Activated CD4-positive, alpha-beta T cell treated with anti-CD3 and anti-CD28 coated beads, Interleukin-2, amount 10 ng/mL, durations not matched to agents 24 days and 14 days (primary cell): Measurements from ENCODE around the gene STOX2. TPM values are rescaled to one million over a fixed set of nuclear protein-coding genes. Genes with fewer than 3 reads are reported as not detected.
"Not testable (repeated sequence)": the region's sequence is repeated elsewhere in the genome, so short reads cannot be mapped to it uniquely, and the experiment has no call there.

Experiments used
- DNase-seq: peaks from one replicate; pipeline ENCODE4 v3.0.0; 2022
- H3K27ac Mint-ChIP-seq: one replicate; pipeline ENCODE4 v1.8.0; 2022; ENCODE audit warnings: mild to moderate bottlenecking, mixed read lengths
- H3K27me3 Mint-ChIP-seq: one replicate; pipeline ENCODE4 v1.8.0; 2022; ENCODE audit warnings: mixed read lengths
- H3K36me3 Mint-ChIP-seq: one replicate; pipeline ENCODE4 v1.8.0; 2022; ENCODE audit warnings: low read depth, mild to moderate bottlenecking, mixed read lengths
- H3K4me1 Mint-ChIP-seq: one replicate; pipeline ENCODE4 v1.8.0; 2021; ENCODE audit warnings: mixed read lengths
- H3K4me3 Mint-ChIP-seq: one replicate; pipeline ENCODE4 v1.8.0; 2022; ENCODE audit warnings: mild to moderate bottlenecking, moderate library complexity, mixed read lengths
- H3K9me3 Mint-ChIP-seq: one replicate; pipeline ENCODE4 v1.8.0; 2021; ENCODE audit warnings: mixed read lengths
- intact Hi-C: fragments of 100-400 bp; cut with micrococcal nuclease; formaldehyde crosslinking; loops from one replicate; pipeline ENCODE4 v1.15.1; 2023
- total RNA-seq: library from RNA; stranded (reverse); gene quantifications from 2 replicates; pipeline ENCODE4 v1.2.3, GENCODE V29; 2022

The STOX2 gene
- total RNA-seq, 1 donor from 2014 or later: not detected

- no peak overlapping the region for H3K27ac Mint-ChIP-seq
- H3K4me1 Mint-ChIP-seq: no peaks in the 10 kb centered on the region
- H3K4me3 Mint-ChIP-seq: no peak overlapping the region
- intact Hi-C loops: no loop called here
- DNase-seq: no peak
- H3K9me3 Mint-ChIP-seq: no peaks in the 10 kb centered on the region
- peaks cover 3% of the 10 kb centered on the region for H3K27me3 Mint-ChIP-seq
- H3K36me3 Mint-ChIP-seq: no peaks in the 10 kb centered on the region
Measured at GRCh38 chr4:183935355-183936005, 30.4 kb downstream of the STOX2 start.

DNA sequence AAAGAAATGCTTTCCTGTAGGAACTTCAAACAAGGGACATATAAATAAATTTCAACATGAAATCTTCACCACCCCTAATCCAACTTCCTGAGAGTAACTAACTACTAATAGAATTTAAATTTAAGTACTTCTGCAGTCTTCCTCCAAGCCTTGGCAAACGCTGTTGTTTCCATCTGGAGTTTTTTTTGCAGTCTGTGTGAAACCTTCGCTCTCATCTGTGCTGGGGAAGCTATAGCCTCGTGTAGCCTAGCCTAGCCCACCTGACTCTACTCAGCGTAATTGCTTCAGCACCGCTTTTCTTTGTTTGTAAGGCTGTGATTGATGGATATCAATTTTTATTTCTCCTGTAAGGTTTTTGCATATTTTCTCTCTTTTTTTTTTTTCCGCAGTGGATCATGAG, 30.9 kb downstream of the STOX2 start:
- Mint-ChIP-seq H3K36me3 (no peaks in the 10 kb centered on the region), H3K4me1 (no peaks in the 10 kb centered on the region), H3K9me3 (no peaks in the 10 kb centered on the region), H3K4me3 (no peak overlapping the region), H3K27me3 (peaks cover 3% of the 10 kb centered on the region), H3K27ac (no peak overlapping the region)
- intact Hi-C loops: no loop called here
- DNase-seq: no peak

- no peaks in the 10 kb centered on the region for H3K4me1 Mint-ChIP-seq
Measured at GRCh38 chr4:183936574-183937345, 31.7 kb downstream of the STOX2 start.

DNA sequence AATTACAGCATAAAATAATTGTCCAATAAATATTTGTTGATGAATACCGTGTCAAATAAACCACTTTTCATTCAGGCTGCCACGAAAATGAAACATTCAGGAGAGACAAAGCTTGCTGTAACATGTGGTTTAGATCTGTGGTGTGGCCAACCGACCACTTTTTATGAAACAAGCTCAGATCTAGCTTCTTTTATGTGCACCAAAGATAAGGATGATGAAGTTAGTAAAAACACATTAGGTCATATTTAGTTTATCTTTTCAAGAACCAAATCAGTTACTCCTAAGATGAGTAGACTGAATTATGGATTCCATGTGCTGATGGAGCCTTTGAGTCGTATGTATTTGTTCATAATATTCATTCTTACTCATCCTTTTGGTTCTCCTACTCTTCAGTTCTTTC, 35.8 kb downstream of the STOX2 start:
- Mint-ChIP-seq H3K27ac (no peak overlapping the region), H3K4me1 (no peaks in the 10 kb centered on the region), H3K9me3 (no peaks in the 10 kb centered on the region), H3K36me3 (no peaks in the 10 kb centered on the region), H3K4me3 (no peak overlapping the region), H3K27me3 (peaks cover 3% of the 10 kb centered on the region)
- intact Hi-C loops: no loop called here
- DNase-seq: no peak

More at GRCh38 chr4:183936574-183937345, 31.7 kb downstream of the STOX2 start:
- peaks cover 3% of the 10 kb centered on the region for H3K27me3 Mint-ChIP-seq
- H3K27ac Mint-ChIP-seq: no peak overlapping the region
- H3K36me3 Mint-ChIP-seq: no peaks in the 10 kb centered on the region
- H3K4me3 Mint-ChIP-seq: no peak overlapping the region
- H3K9me3 Mint-ChIP-seq: no peaks in the 10 kb centered on the region
- intact Hi-C loops: no loop called here
- DNase-seq: no peak

GRCh38 chr4:183941964-183942363, 36.9 kb downstream of the STOX2 start:
- Mint-ChIP-seq H3K4me1 (no peaks in the 10 kb centered on the region), H3K27ac (no peak overlapping the region), H3K36me3 (no peaks in the 10 kb centered on the region), H3K27me3 (no peaks in the 10 kb centered on the region), H3K4me3 (no peak overlapping the region), H3K9me3 (no peaks in the 10 kb centered on the region)
- DNase-seq: no peak
- intact Hi-C loops: no loop called here

DNA sequence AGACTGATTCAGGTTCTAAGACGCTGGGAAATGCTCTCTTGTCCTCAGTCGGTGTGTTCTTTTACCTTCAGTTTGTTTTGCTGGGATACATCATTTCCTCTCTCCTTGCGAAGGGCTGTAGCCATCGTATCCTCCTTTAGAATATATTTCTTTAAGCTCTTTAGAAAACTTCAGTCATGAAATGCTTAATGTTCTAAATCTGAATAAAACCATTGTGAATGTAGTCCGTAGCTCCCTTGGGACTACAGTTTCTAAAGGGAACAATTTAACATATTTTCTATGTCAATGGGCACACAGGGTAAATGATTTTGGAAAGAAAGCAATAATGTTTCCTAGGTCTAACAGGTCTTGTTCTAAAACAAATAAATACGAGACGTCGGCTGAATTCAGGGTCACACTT, 40.6 kb downstream of the STOX2 start:
- Mint-ChIP-seq H3K4me3 (no peak overlapping the region), H3K27ac (no peak overlapping the region), H3K27me3 (peaks cover 2% of the 10 kb centered on the region), H3K4me1 (no peaks in the 10 kb centered on the region), H3K36me3 (no peaks in the 10 kb centered on the region), H3K9me3 (no peaks in the 10 kb centered on the region)
- intact Hi-C loops: no loop called here
- DNase-seq: no peak

- H3K27me3 Mint-ChIP-seq: peaks cover 2% of the 10 kb centered on the region
- no peak for DNase-seq
- intact Hi-C loops: no loop called here
- no peaks in the 10 kb centered on the region for H3K9me3 Mint-ChIP-seq
- H3K27ac Mint-ChIP-seq: no peak overlapping the region
- no peaks in the 10 kb centered on the region for H3K4me1 Mint-ChIP-seq
- H3K4me3 Mint-ChIP-seq: no peak overlapping the region
- H3K36me3 Mint-ChIP-seq: no peaks in the 10 kb centered on the region
Measured at GRCh38 chr4:183950536-183950935, 45.4 kb downstream of the STOX2 start.

DNA sequence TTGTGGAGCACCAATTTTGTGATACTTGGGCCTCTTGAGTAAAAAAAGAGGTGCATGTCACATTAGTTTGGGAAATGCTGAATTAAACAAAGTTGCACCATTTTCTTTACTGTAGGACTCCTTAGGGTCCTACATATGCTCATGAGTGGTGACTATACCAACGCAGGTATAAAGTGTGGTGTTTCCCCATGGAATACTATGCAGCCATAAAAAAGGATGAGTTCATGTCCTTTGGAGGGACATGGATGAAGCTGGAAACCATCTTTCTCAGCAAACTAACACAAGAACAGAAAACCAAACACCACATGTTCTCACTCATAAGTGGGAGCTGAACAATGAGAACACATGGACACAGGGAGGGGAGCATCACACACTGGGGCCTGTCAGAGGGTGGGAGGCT, 47.5 kb downstream of the STOX2 start:
- H3K4me3 Mint-ChIP-seq, DNase-seq, H3K27me3 Mint-ChIP-seq, H3K36me3 Mint-ChIP-seq, H3K9me3 Mint-ChIP-seq, H3K27ac Mint-ChIP-seq, H3K4me1 Mint-ChIP-seq, intact Hi-C loops: not testable (repeated sequence)

GRCh38 chr4:183959319-183960045, 54.4 kb downstream of the STOX2 start:
- H3K9me3 Mint-ChIP-seq: no peaks in the 10 kb centered on the region
- H3K27me3 Mint-ChIP-seq: no peaks in the 10 kb centered on the region
- no peak for DNase-seq
- no peaks in the 10 kb centered on the region for H3K36me3 Mint-ChIP-seq
- H3K4me3 Mint-ChIP-seq: no peak overlapping the region
- no peak overlapping the region for H3K27ac Mint-ChIP-seq
- intact Hi-C loops: no loop called here
- H3K4me1 Mint-ChIP-seq: no peaks in the 10 kb centered on the region

DNA sequence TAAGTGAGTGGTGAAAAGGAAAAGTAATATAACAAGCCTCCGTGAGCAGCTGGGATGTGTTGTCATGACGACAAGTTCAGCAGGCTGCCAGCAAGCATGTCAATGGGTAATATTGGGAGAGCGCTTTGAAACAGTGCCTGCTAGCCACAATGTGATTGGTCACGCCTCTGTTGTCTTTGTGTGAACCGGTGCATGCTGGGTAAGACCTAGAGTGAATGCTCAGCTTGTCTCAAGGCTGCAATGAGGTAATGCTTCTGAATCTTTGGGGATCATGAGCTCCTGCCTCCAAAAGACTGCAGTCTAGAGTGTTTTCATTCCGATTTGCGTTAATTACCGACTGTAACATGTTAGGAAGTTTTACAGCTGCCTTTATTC, 54.9 kb downstream of the STOX2 start:
- intact Hi-C loops: no loop called here
- no peaks in the 10 kb centered on the region for H3K4me1 Mint-ChIP-seq
- H3K4me3 Mint-ChIP-seq: no peak overlapping the region
- no peaks in the 10 kb centered on the region for H3K36me3 Mint-ChIP-seq
- no peaks in the 10 kb centered on the region for H3K9me3 Mint-ChIP-seq
- no peak for DNase-seq
- H3K27me3 Mint-ChIP-seq: no peaks in the 10 kb centered on the region
- no peak overlapping the region for H3K27ac Mint-ChIP-seq

- no peaks in the 10 kb centered on the region for H3K9me3 Mint-ChIP-seq
- DNase-seq: no peak
- H3K36me3 Mint-ChIP-seq: no peaks in the 10 kb centered on the region
- H3K27me3 Mint-ChIP-seq: peaks cover 7% of the 10 kb centered on the region
- no peak overlapping the region for H3K4me3 Mint-ChIP-seq
- H3K27ac Mint-ChIP-seq: no peak overlapping the region
- intact Hi-C loops: no loop called here
- H3K4me1 Mint-ChIP-seq: no peaks in the 10 kb centered on the region
Measured at GRCh38 chr4:183960962-183961541, 55.9 kb downstream of the STOX2 start.

- no peaks in the 10 kb centered on the region for H3K9me3 Mint-ChIP-seq
- intact Hi-C loops: no loop called here
- H3K4me3 Mint-ChIP-seq: no peak overlapping the region
- no peak for DNase-seq
- no peak overlapping the region for H3K27ac Mint-ChIP-seq
- peaks cover 7% of the 10 kb centered on the region for H3K27me3 Mint-ChIP-seq
- no peaks in the 10 kb centered on the region for H3K36me3 Mint-ChIP-seq
- no peaks in the 10 kb centered on the region for H3K4me1 Mint-ChIP-seq
Measured at GRCh38 chr4:183961795-183962194, 56.7 kb downstream of the STOX2 start.

- Mint-ChIP-seq H3K4me3 (no peak overlapping the region), H3K36me3 (no peaks in the 10 kb centered on the region), H3K27ac (no peak overlapping the region), H3K9me3 (no peaks in the 10 kb centered on the region), H3K27me3 (peaks cover 9% of the 10 kb centered on the region), H3K4me1 (no peaks in the 10 kb centered on the region)
- no peak for DNase-seq
- intact Hi-C loops: no loop called here
Measured at GRCh38 chr4:183962419-183962818, 57.3 kb downstream of the STOX2 start.

DNA sequence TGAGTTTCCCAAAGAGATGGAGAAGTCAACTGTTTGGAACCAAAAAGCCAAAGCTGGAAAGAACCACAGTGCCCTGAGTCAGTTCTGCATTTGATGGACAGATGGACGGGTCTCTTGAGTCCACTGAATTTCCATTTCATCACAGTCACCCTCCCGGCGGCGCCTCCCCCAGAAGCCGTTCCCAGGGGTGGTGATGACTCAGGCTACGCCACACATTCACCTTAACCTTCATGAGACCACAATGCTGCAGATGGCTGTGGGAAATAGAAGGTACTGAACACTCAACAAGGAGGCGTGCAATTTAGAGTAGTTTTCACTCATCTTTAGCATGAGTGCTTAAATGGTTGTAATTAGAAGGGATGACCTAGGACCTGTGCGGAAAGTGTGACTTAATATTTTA, 61.3 kb downstream of the STOX2 start:
- intact Hi-C loops: no loop called here
- no peaks in the 10 kb centered on the region for H3K4me1 Mint-ChIP-seq

More for the DNA sequence above, 61.3 kb downstream of the STOX2 start:
- Mint-ChIP-seq H3K27ac (no peak overlapping the region), H3K9me3 (no peaks in the 10 kb centered on the region), H3K36me3 (no peaks in the 10 kb centered on the region), H3K4me3 (no peak overlapping the region), H3K27me3 (peaks cover 17% of the 10 kb centered on the region)
- no peak for DNase-seq
